Hematopoietic multipotent progenitor cell treated with erythropoietin and hydrocortisone succinate and interleukin-3 and kit ligand, for 6 days (in vitro differentiated cells): ENCODE data around the gene OCRL.

Experiments used
- DNase-seq: peaks from one replicate; pipeline ENCODE4 v3.0.0-alpha.2; 2015

The OCRL gene

GRCh38 chrX:129637217-129638109, 97.4 kb downstream of the OCRL start:
- DNase-seq, result peak; percentile 67

- no peak for DNase-seq
Measured at GRCh38 chrX:129638917-129639316, 98.9 kb downstream of the OCRL start.

- DNase-seq, result no peak
Measured at GRCh38 chrX:129640737-129641136, 100.7 kb downstream of the OCRL start.

- DNase-seq, result no peak
Measured at GRCh38 chrX:129641469-129641868, 101.4 kb downstream of the OCRL start.

GRCh38 chrX:129641941-129642340, 101.9 kb downstream of the OCRL start:
- DNase-seq, result peak; percentile 57
